Activated T-cell treated with anti-CD3 and anti-CD28 coated beads, Interleukin-2, amount 50 U/mL, for 4 hours (primary cell): ENCODE results near the gene IL1RAP. TPM values are rescaled to one million over a fixed set of nuclear protein-coding genes. Genes with fewer than 3 reads are reported as not detected.
A peak's percentile ranks its signal among the peaks of the same experiment; 100 is the strongest.
"Not testable (repeated sequence)": the region's sequence is repeated elsewhere in the genome, so short reads cannot be mapped to it uniquely, and the experiment has no call there.

Source experiments
- ATAC-seq, 2 donors: fragments of 200-7000 bp; cut with Tn5 transposase; one replicate each; pipeline ENCODE4 v1.10.0; 2021
- DNase-seq: peaks from one replicate; pipeline ENCODE4 v3.0.0-alpha.2; 2020
- H3K27me3 Mint-ChIP-seq: one replicate; pipeline ENCODE4 v1.8.0; 2021; ENCODE audit warnings: low read depth, mixed read lengths
- H3K36me3 Mint-ChIP-seq: one replicate; pipeline ENCODE4 v1.8.0; 2022; ENCODE audit warnings: mixed read lengths; ENCODE audit not compliant: insufficient read depth
- H3K4me1 Mint-ChIP-seq: one replicate; pipeline ENCODE4 v1.8.0; 2021; ENCODE audit warnings: low read depth, mixed read lengths
- H3K4me3 Mint-ChIP-seq: one replicate; pipeline ENCODE4 v1.8.0; 2021; ENCODE audit warnings: mild to moderate bottlenecking, moderate library complexity, mixed read lengths
- H3K9me3 Mint-ChIP-seq: one replicate; pipeline ENCODE4 v1.8.0; 2021; ENCODE audit warnings: mixed read lengths
- total RNA-seq, 3 donors: library from RNA; stranded (reverse); gene quantifications; one replicate each; pipeline ENCODE4 v1.2.1, GENCODE V29; 2021

The IL1RAP gene
- total RNA-seq, 3 donors from 2014 or later, result 10.2 to 15.3 (median 13.8) TPM

DNA sequence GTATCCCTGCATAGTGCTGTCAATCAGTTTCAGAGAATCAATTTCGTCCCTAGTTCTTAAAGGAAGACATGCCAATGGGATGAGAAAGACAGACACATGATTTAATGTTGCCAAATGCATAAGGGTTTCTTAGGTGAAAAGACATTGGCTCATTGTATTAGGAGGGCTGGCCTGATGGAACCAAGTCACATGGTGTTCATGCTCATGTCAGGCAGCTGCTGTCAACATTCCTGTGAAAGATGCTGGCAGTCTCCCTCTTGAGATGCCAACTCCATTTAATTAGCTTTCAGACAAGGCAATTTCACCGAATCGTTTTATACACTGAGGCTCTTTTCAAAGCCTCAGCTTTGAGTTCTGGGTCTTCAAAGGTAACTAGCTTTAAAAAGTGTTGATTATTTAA is 16.1 kb upstream of the IL1RAP start:
- Mint-ChIP-seq H3K27me3 (peaks cover 36% of the 10 kb centered on the region), H3K4me1 (no peaks in the 10 kb centered on the region), H3K9me3 (no peaks in the 10 kb centered on the region), H3K4me3 (no peak overlapping the region), H3K36me3 (no peaks in the 10 kb centered on the region)
- ATAC-seq, result no peak
- DNase-seq, result no peak

DNA sequence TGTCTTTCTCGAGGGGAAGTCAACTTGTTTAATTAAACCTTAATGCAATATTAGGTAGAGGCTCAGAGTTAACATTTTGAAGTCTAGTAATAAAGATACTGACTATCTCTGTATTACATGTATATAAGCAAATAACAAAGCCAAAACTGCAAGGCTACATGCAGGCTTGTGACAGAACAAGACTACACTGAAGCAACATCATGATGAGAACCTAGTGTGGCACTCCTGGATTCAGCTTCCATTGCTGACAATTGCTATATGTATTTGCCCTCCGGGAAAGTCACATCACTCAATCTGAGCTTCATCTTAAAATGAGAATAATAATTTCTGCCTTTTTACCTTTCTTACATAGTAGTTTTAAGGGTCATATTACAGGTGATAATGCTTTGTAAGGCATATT is 15.6 kb upstream of the IL1RAP start:
- no peak for DNase-seq
- Mint-ChIP-seq H3K9me3 (no peaks in the 10 kb centered on the region), H3K36me3 (no peaks in the 10 kb centered on the region), H3K4me3 (no peak overlapping the region), H3K27me3 (peaks cover 36% of the 10 kb centered on the region), H3K4me1 (no peaks in the 10 kb centered on the region)
- ATAC-seq, result no peak

- H3K36me3 Mint-ChIP-seq, result no peaks in the 10 kb centered on the region
- no peaks in the 10 kb centered on the region for H3K9me3 Mint-ChIP-seq
- no peaks in the 10 kb centered on the region for H3K4me1 Mint-ChIP-seq
- no peak overlapping the region for H3K4me3 Mint-ChIP-seq
- no peak for DNase-seq
- ATAC-seq, result no peak
- peaks cover 37% of the 10 kb centered on the region for H3K27me3 Mint-ChIP-seq
Observed at GRCh38 chr3:190499122-190499521, 14.8 kb upstream of the IL1RAP start.

- no peaks in the 10 kb centered on the region for H3K4me1 Mint-ChIP-seq
- no peaks in the 10 kb centered on the region for H3K9me3 Mint-ChIP-seq
- no peak overlapping the region for H3K4me3 Mint-ChIP-seq
- DNase-seq, result no peak
- peaks cover 26% of the 10 kb centered on the region for H3K27me3 Mint-ChIP-seq
- ATAC-seq, result no peak
- H3K36me3 Mint-ChIP-seq, result no peaks in the 10 kb centered on the region
Observed at GRCh38 chr3:190502946-190503345, 10.9 kb upstream of the IL1RAP start.

DNA sequence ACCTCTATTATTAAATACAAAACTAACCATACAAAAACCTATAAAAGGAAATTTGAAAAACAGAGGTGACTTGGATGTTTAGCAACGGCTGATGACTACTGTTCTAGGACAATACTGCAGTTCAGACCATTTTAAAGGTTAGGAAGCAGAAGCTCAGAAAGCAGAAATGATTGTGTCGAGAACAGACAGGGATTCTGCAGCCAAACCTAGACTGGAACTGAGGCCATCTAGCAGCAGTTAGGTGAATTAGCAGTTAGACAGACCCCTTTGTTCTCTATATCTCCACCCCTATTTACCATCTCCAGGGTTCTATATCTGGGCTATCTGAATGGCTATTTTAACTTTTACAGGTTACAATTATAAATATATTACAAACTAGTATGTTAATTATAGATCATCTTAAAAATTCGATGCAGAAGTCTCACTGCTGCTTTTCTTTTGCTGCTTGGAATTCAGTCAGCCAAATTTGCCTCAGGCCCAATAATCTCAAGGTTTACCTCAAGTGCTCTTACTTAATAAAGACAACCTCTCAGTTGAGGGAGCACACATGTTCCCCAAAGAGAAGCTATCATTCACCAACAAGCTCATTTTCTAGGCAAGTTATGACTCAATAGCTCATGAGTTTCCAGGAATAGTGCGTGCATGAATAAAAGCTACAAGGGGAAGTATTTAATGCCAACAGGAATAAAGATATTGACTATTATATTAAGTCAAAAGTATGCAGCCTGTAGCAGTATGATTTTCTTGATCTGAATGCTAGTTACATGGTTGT is 9.3 kb upstream of the IL1RAP start:
- Mint-ChIP-seq H3K36me3 (no peaks in the 10 kb centered on the region), H3K27me3 (peaks cover 19% of the 10 kb centered on the region), H3K4me3 (no peak overlapping the region), H3K4me1 (no peaks in the 10 kb centered on the region), H3K9me3 (no peaks in the 10 kb centered on the region)
- no peak for ATAC-seq
- DNase-seq, result no peak

- H3K4me1 Mint-ChIP-seq, result no peaks in the 10 kb centered on the region
- no peak for ATAC-seq
- no peaks in the 10 kb centered on the region for H3K9me3 Mint-ChIP-seq
- no peak overlapping the region for H3K4me3 Mint-ChIP-seq
- H3K36me3 Mint-ChIP-seq, result no peaks in the 10 kb centered on the region
- H3K27me3 Mint-ChIP-seq, result peaks cover 18% of the 10 kb centered on the region
- DNase-seq, result no peak
Observed at GRCh38 chr3:190505381-190506003, 8.4 kb upstream of the IL1RAP start.

DNA sequence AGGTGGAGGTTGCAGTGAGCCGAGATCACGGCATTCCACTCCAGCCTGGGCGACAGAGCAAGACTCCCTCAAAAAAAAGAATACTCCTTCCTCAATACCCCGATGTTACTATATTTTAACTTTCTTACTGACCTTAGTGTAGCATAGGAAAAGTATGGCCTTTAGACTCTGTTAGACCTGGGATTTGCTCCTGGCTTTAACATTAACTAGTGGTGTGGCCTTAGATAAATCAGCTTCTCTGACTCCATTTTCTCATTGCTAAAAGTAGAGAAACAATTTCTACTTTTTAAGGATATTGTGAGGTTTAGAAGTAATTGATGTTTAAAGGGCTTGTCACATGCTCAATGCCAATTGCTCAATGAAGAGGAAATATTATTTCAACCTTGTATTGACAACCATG is 7.6 kb upstream of the IL1RAP start:
- H3K4me1 Mint-ChIP-seq, result no peaks in the 10 kb centered on the region
- ATAC-seq (no peak), DNase-seq (no peak)
- H3K9me3 Mint-ChIP-seq, result no peaks in the 10 kb centered on the region
- H3K27me3 Mint-ChIP-seq, result peaks cover 15% of the 10 kb centered on the region
- H3K36me3 Mint-ChIP-seq, result no peaks in the 10 kb centered on the region
- H3K4me3 Mint-ChIP-seq, result no peak overlapping the region

DNA sequence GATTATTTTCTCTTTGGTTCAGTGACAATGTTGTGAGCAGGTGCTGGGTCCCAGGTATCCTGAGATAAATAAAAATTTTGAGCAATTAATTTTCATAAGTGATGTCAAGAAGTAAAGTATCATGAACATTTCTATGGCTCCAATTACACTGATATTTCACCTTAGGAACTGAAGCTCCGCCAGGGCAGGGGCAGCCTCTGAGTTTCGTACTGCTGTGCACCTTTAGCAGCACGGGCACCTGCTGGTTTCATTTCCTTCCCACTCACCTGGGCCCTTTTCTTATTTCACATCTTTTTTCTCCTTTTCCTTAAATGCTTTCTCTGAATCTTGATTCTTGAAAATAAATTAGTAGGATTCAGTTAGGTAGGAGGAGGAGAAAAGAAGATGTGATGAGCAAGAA is 1.2 kb upstream of the IL1RAP start:
- Mint-ChIP-seq H3K4me3 (peak overlapping the region; percentile 90), H3K4me1 (peaks cover 28% of the 10 kb centered on the region)
- ATAC-seq, result no peak

DNA sequence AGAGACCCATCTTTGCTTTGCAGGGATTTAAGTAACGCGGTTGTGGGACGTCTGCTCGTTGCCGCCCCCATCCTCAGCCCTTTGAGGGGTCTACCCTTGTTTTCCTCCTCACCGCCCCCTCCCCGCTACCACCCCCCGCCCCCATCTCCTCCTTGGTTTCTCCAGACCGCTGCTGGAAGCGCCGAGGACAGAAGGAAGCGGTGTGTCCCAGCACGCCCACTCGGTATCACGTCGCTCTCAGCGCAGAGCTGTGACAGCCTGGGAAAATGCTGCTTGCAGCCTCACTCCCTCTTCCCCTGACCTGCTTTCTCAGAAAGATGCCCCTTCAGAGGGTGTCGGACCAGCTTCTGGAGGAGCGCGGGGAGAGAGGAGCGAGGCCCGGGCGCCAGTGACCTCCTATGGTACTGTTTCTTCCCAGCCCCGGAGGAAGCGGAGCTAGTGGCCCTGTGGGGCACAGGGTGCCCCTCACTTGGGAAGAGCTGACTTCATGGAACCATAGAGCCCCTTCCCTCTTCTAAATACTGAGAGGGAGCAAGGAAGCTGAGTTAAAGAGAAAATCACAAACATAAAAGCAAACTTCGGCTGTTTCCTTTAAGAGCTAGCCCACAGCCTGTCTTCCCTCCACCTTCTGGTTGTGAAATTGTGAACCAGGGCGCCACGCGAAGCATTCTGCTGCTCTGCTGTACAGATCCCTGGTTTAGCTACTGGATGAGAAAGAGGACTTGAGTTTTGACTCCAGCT is 698 bp downstream of the IL1RAP start:
- ATAC-seq, result peak; percentile 16 to 18

More for the DNA sequence above, 1.2 kb upstream of the IL1RAP start:
- no peak for DNase-seq
- Mint-ChIP-seq H3K27me3 (no peaks in the 10 kb centered on the region), H3K36me3 (peaks cover under 1% of the 10 kb centered on the region), H3K9me3 (no peaks in the 10 kb centered on the region)

GRCh38 chr3:190516416-190516815 is 2.5 kb downstream of the IL1RAP start:
- peak overlapping the region; percentile 90 for H3K4me3 Mint-ChIP-seq
- no peaks in the 10 kb centered on the region for H3K9me3 Mint-ChIP-seq
- peaks cover 30% of the 10 kb centered on the region for H3K4me1 Mint-ChIP-seq
- peaks cover 8% of the 10 kb centered on the region for H3K36me3 Mint-ChIP-seq
- no peaks in the 10 kb centered on the region for H3K27me3 Mint-ChIP-seq
- DNase-seq (no peak), ATAC-seq (no peak)

More for the DNA sequence above, 698 bp downstream of the IL1RAP start:
- peak overlapping the region; percentile 90 for H3K4me3 Mint-ChIP-seq
- peaks cover 30% of the 10 kb centered on the region for H3K4me1 Mint-ChIP-seq
- no peaks in the 10 kb centered on the region for H3K9me3 Mint-ChIP-seq
- H3K36me3 Mint-ChIP-seq, result peaks cover 6% of the 10 kb centered on the region
- DNase-seq, result peak; percentile 6
- H3K27me3 Mint-ChIP-seq, result no peaks in the 10 kb centered on the region

GRCh38 chr3:190517687-190518086 is 3.8 kb downstream of the IL1RAP start:
- Mint-ChIP-seq H3K9me3 (no peaks in the 10 kb centered on the region), H3K27me3 (no peaks in the 10 kb centered on the region), H3K4me3 (no peak overlapping the region), H3K4me1 (peaks cover 28% of the 10 kb centered on the region), H3K36me3 (peaks cover 8% of the 10 kb centered on the region)
- ATAC-seq, result no peak
- DNase-seq, result no peak

DNA sequence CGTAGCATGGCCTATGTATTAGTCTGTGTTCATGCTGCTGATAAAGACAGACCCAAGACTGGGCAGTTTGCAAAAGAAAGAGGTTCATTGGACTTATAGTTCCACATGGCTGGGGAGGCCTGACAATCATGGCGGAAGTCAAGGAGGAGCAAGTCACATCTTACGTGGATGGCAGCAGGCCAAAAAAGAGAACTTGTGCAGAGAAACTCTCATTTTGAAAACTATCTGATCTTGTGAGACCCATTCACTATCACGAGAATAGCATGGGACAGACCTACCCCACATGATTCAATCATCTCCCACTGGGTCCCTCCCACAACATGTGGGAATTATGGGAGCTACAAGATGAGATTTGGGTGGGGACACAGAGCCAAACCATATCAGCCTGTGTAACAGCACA is 4.6 kb downstream of the IL1RAP start:
- not testable (repeated sequence) for DNase-seq, H3K4me3 Mint-ChIP-seq, H3K9me3 Mint-ChIP-seq, ATAC-seq, H3K27me3 Mint-ChIP-seq
- H3K4me1 Mint-ChIP-seq, result peaks cover 20% of the 10 kb centered on the region
- H3K36me3 Mint-ChIP-seq, result peaks cover 10% of the 10 kb centered on the region

GRCh38 chr3:190519886-190520285 is 6.0 kb downstream of the IL1RAP start:
- H3K9me3 Mint-ChIP-seq, result no peaks in the 10 kb centered on the region
- ATAC-seq, result no peak
- peaks cover 19% of the 10 kb centered on the region for H3K4me1 Mint-ChIP-seq
- no peaks in the 10 kb centered on the region for H3K27me3 Mint-ChIP-seq
- H3K36me3 Mint-ChIP-seq, result peaks cover 10% of the 10 kb centered on the region
- no peak for DNase-seq
- H3K4me3 Mint-ChIP-seq, result no peak overlapping the region

- no peak for ATAC-seq
- Mint-ChIP-seq H3K4me3 (no peak overlapping the region), H3K9me3 (no peaks in the 10 kb centered on the region), H3K27me3 (no peaks in the 10 kb centered on the region), H3K4me1 (peaks cover 10% of the 10 kb centered on the region), H3K36me3 (peaks cover 10% of the 10 kb centered on the region)
- DNase-seq, result no peak
Observed at GRCh38 chr3:190521998-190522397, 8.1 kb downstream of the IL1RAP start.
